Left renal pelvis (tissue), 4 donors: ENCODE results near the gene ABCD4. TPM values are rescaled to one million over a fixed set of nuclear protein-coding genes. Genes with fewer than 3 reads are reported as not detected.
"Not testable (repeated sequence)": the region's sequence is repeated elsewhere in the genome, so short reads cannot be mapped to it uniquely, and the experiment has no call there.

Experiments
- DNase-seq, 4 donors: peaks; one replicate each; pipeline ENCODE4 v3.0.0-alpha.2; 2013; ENCODE audit warnings: low read depth in 4 of 4, low spot score in 3 of 4
- polyA plus RNA-seq, 4 donors: library from polyadenylated mRNA; unstranded; fragments of 120-200 nt; gene quantifications; one replicate each; pipeline ENCODE4 v1.2.1, GENCODE V29; 2013; ENCODE audit not compliant: insufficient read length in 4 of 4

Gene ABCD4
- polyA plus RNA-seq, 4 donors, result 70.7 to 143 (median 88.7) TPM

DNA sequence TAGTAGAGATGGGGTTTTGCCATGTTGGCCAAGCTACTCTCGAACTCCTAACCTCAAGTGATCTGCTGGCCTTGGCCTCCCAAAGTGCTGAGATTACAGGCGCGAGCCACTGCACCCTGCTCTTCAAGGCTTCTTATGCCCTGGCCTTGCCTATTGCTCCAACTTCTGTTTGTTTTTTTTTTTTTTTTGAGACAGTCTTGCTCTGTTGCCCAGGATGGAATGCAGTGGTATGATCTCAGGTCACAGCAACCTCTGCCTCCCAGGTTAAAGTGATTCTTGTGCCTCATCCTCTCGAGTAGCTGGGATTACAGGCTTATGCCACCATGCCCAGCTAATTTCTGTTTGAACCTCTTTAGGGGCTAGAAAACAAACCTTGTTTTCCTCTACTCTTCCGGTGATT, 6.0 kb upstream of the ABCD4 start:
- no peak for DNase-seq

GRCh38 chr14:74302152-74302628, 544 bp downstream of the ABCD4 start:
- no peak for DNase-seq

- DNase-seq, result no peak
Measured at GRCh38 chr14:74301594-74302151, 1.1 kb downstream of the ABCD4 start.

DNA sequence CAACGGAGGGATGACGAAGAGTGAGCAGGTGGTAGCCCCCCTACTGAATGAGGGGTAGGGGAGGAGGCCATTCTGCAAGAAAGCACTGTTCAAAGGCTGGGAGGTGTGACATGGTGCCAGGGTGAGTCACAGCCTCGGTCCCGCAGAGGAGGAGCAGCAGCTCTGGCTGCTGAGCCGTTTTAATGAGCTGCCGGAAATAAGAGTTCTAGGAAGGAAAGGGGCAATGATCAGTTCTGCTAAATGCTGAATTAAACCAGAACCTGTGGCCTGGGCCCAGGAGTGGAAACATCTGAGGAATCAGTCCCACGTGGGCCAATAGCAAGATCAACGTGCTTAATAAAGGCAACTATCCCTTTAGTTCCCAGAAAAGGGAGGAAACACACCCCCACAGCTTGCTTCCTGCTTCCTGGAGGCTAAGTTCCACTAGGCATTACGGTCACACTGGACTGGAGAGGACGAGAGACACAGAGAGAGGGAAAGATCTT, 3.6 kb downstream of the ABCD4 start:
- no peak for DNase-seq

DNA sequence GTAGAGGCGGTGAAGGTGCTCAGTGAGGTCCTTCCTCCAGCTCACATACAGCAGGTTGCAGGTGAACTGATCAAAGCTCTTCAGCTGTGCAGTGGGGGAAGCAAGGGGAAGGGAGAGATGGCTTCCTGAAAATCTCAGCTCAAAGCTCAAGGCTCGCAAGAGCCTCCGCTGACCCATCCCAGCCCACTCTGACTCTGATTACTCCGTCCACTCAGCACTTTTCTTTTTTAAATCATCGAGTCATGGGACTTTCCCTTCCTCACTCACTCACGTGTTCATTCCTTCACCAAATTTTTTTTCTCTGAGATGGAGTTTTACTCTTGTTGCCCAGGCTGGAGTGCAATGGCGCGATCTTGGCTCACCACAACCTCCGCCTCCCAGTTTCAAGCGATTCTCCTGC, 4.7 kb downstream of the ABCD4 start:
- no peak for DNase-seq

- DNase-seq, result no peak
Measured at GRCh38 chr14:74296037-74296467, 6.7 kb downstream of the ABCD4 start.

DNA sequence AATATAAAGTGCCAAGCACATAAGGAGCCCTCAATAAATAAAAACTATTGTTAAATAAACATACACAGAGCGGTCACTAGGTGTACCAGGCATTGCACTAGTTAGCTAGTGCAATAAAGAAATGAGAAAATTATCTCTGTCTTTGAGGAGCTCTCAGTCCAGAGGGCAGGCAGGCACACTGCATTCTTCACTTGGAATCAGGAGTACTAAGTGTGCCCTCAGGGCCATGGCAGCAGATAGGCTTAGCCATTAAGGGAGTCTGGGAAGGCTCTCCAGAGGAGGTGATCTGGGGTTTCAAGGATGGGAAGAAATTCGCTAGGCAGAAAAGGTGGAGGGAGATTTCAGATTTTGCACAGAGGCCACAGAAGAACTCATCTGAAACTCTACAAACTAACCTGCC, 9.1 kb downstream of the ABCD4 start:
- no peak for DNase-seq

- no peak for DNase-seq
Measured at GRCh38 chr14:74292061-74292460, 10.7 kb downstream of the ABCD4 start.

GRCh38 chr14:74290415-74290814, 12.3 kb downstream of the ABCD4 start:
- DNase-seq, result no peak

DNA sequence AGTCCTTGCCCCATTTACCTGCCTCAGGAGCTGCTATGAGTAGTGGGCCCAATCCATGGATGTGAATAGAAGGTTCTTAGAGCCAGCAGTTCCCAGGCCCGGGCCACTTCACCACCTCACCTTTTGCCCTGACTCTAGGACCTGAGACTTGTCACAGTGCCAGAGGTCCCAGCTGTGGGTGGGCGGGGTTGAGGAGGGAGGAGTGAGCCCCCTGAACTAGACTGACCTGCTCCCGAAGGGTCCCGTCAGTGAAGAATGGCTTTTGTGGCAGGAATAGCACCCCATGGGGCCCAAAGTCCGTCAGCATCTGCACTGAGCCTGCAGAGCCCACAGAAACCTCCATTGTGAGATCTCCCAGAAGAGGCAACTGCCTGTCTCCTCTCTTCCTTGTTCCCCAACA, 12.9 kb downstream of the ABCD4 start:
- no peak for DNase-seq

DNA sequence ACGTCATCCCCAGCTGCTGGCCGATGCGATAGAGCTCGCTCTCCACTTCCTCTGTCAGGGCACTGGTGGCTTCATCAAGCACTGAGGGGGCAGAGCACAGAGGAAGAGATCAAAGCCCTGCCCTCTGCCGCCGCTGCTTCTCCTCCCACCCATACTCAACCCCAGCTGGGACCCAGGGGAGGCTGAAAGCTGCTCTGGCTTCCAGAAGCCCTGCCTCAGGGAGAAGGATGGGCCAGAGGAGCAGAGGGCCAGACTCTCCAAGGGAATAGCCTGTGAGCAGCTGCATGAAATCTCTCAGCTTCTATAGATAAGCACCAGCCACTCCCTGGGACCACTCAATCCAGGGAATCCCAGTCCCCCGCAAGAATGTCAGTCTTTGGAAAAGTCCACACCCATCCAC, 16.0 kb downstream of the ABCD4 start:
- DNase-seq, result no peak

DNA sequence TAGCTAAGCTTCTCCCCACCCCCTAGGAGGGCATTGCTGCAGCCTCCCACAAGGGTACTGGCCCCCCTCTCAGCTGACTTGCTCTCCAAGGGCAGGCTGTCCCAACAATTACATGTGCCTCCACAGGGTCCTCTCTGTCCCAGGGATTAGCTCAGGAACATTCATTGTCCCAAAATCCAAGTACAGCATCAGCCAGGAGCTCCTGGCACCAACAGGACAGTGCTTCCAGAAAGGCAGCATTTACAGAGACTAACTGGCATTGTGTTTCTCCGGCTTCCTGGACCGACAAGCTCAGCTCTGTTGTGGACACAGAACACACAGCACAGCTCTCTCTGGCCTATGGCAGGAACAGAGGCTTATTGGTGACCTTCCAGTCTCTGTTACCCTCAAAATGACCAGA, 21.7 kb downstream of the ABCD4 start:
- no peak for DNase-seq

GRCh38 chr14:74278080-74278479, 24.7 kb downstream of the ABCD4 start:
- no peak for DNase-seq

DNA sequence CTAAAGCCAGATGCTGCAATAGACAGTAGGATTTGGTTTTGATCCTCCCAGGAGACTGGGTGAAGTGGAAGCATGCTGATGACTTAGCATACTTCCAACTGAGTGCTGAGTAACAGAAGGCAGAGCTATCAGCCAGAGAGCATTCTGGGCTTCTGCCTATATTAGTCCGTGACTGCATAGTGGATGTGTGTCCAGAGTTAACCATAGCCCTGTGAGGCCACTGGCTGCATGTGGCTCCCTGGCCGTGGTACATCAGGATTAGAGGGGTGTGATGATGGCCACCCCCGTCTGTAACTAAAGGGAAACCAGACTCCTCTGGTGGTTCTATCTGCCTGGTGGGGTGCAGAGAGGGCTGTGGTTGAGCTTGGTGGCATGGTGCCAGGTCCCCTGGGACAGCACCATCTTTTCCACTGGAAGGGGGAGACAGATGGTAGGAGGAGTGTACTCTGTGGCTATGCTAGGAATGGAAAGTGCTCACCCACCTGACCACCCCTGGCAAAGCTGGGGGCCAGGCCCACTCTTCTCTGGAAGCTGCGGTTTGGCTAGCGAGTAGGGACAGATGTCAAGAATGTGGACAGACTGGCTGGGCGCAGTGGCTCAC, 27.4 kb downstream of the ABCD4 start:
- DNase-seq, result no peak

- DNase-seq, result no peak
Measured at GRCh38 chr14:74271365-74271764, 31.4 kb downstream of the ABCD4 start.

DNA sequence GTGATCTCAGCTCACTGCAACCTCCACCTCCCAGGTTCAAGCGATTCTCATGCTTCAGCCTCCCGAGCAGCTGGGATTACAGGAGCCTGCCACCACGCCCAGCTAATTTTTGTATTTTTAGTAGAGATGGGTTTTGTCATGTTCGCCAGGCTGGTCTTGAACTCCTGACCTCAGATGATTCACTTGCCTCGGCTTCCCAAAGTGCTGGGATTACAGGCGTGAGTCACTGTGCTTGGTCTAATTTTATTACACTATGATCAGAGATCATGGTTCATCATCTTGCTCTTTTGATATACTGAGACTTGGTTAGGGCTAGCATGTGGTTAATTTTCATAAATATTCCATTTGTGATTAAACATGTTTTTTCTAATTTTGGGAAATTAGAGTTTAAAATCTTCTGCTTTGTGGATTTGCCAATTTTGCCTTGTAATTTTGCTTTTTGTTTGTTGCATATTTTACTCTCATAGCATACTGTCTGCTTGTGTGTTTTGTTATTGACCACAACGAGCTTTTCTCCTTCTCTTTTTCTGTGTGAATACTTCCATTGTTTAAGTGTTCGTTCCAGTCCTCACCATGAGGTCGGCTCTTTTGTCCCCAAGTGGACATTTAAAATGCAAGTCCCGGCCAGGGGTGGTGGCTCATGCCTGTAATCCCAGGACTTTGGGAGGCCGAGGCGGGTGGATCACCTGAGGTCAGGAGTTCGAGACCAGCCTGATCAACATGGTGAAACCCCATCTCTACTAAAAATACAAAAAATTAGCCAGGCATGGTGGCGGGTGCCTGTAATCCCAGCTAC, 32.2 kb downstream of the ABCD4 start:
- not testable (repeated sequence) for DNase-seq

GRCh38 chr14:74267588-74267987, 35.1 kb downstream of the ABCD4 start:
- DNase-seq, result no peak

GRCh38 chr14:74265301-74265965, 37.3 kb downstream of the ABCD4 start:
- DNase-seq, result no peak

GRCh38 chr14:74263921-74264320, 38.8 kb downstream of the ABCD4 start:
- DNase-seq, result no peak

GRCh38 chr14:74263181-74263580, 39.6 kb downstream of the ABCD4 start:
- DNase-seq, result no peak

DNA sequence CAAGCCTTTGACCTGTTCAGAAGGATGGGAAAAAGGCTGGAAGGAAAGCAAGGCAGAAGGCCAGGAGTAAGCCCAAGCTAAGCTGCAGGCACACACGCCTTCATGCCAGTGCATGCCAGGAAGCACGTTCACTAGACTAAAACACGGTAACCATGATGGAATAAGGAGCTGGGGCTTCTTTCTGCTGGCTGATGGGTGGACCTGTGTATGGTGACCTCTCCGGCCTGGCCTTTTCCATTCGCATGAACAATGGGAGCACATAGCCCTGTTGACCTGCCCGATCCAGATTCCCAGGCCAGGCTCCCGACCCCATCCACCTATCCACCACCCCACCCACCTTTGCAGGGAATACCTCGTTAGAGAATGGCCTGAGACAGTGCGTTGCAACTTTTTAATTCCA, 40.7 kb downstream of the ABCD4 start:
- DNase-seq, result no peak
